H1 (cell line): Measurements from ENCODE around the gene SRP9. TPM values are rescaled to one million over a fixed set of nuclear protein-coding genes. Genes with fewer than 3 reads are reported as not detected.

ENCODE experiments used
- CTCF ChIA-PET: fragments of 300-600 bp; sonication (Branson Sonifier 250); formaldehyde crosslinking; loops from one replicate; lab custom pipeline; 2021; ENCODE audit not compliant: partially characterized antibody; lab: Charles Lee
- POLR2A ChIA-PET: fragments of 300-600 bp; sonication (Branson Sonifier 250); formaldehyde crosslinking; loops from one replicate; lab custom pipeline; 2021; ENCODE audit warnings: inconsistent platforms; ENCODE audit not compliant: partially characterized antibody; lab: Charles Lee
- DNase-seq, 2 experiments: peaks; one replicate each; pipeline versions ENCODE4 v3.0.0 to v3.0.0-alpha.2; 2010 to 2022; ENCODE audit warnings: low spot score in 2 of 2, low read depth in 1 of 2, mixed read lengths in 1 of 2
- FAIRE-seq: peaks from 2 replicates; lab custom pipeline; 2011; peaks lifted over from hg19 to GRCh38; lab: Jason Lieb, UNC
- H2AFZ ChIP-seq: 2 replicates; pipeline ENCODE4 v1.8.1; 2012; ENCODE audit warnings: low read length, inconsistent platforms
- H2AK5ac ChIP-seq: 2 replicates; pipeline ENCODE4 v1.6.1; 2013; ENCODE audit warnings: low read depth, low read length
- H2BK120ac ChIP-seq: replicated peaks from 2 replicates; pipeline ENCODE3; 2013; ENCODE audit warnings: low read depth, low read length, inconsistent platforms
- H2BK12ac ChIP-seq: 2 replicates; pipeline ENCODE4 v1.6.1; 2013; ENCODE audit warnings: low read depth, low read length
- H2BK15ac ChIP-seq: 2 replicates; pipeline ENCODE4 v1.6.1; 2013; ENCODE audit warnings: low read length
- H2BK20ac ChIP-seq: 2 replicates; pipeline ENCODE4 v1.6.1; 2013; ENCODE audit warnings: low read length
- H2BK5ac ChIP-seq: 2 replicates; pipeline ENCODE4 v1.6.1; 2013; ENCODE audit warnings: low read depth, low read length
- H3K14ac ChIP-seq: 2 replicates; pipeline ENCODE4 v1.6.1; 2013; ENCODE audit warnings: inconsistent platforms; ENCODE audit not compliant: insufficient read length
- H3K18ac ChIP-seq: 2 replicates; pipeline ENCODE4 v1.6.1; 2013; ENCODE audit warnings: low read length; ENCODE audit errors: extremely low read depth
- H3K23ac ChIP-seq: 2 replicates; pipeline ENCODE4 v1.6.1; 2013; ENCODE audit warnings: inconsistent platforms; ENCODE audit not compliant: insufficient read length
- H3K23me2 ChIP-seq: 2 replicates; pipeline ENCODE4 v1.6.1; 2013; ENCODE audit warnings: low read depth, low read length
- H3K27ac ChIP-seq: 2 replicates; pipeline ENCODE4 v1.6.1; 2011; ENCODE audit warnings: low read depth, low read length, inconsistent platforms
- H3K27me3 ChIP-seq, 4 experiments: replicated peaks in 1 of 4; 1 replicate in 1 of 4; 2 replicates in 3 of 4; pipeline versions ENCODE4 v1.6.1 to v1.8.1; 2011 to 2013; ENCODE audit warnings: low read length in 3 of 4, mild to moderate bottlenecking in 3 of 4, inconsistent platforms in 2 of 4, mixed read lengths in 2 of 4, moderate library complexity in 1 of 4; ENCODE audit not compliant: control insufficient read depth in 3 of 4, insufficient read depth in 3 of 4; ENCODE audit errors: extremely low read depth in 1 of 4
- H3K36me3 ChIP-seq, 4 experiments: 2 replicates each; pipeline versions ENCODE4 v1.6.1 to v1.8.1; 2011 to 2013; ENCODE audit warnings: mild to moderate bottlenecking in 4 of 4, low read length in 3 of 4, moderate library complexity in 2 of 4, control low read depth in 1 of 4, inconsistent platforms in 1 of 4; ENCODE audit not compliant: insufficient read depth in 4 of 4, control insufficient read depth in 2 of 4
- H3K4ac ChIP-seq: replicated peaks from 2 replicates; pipeline ENCODE3; 2013; ENCODE audit warnings: low read length, low read depth, mixed read lengths, inconsistent platforms; ENCODE audit not compliant: insufficient read length
- H3K4me1 ChIP-seq, 4 experiments: replicated peaks in 1 of 4; 1 replicate in 1 of 4; 2 replicates in 3 of 4; pipeline versions ENCODE4 v1.6.1 to v1.8.1; 2011 to 2013; ENCODE audit warnings: low read length in 3 of 4, inconsistent platforms in 2 of 4, mixed read lengths in 1 of 4; ENCODE audit not compliant: insufficient read depth in 4 of 4, control insufficient read depth in 3 of 4
- H3K4me2 ChIP-seq, 2 experiments: 2 replicates each; pipeline versions ENCODE4 v1.6.1 to v1.8.1; 2011 to 2013; ENCODE audit warnings: low read depth in 2 of 2, low read length in 2 of 2, control low read depth in 1 of 2, inconsistent platforms in 1 of 2, mild to moderate bottlenecking in 1 of 2; ENCODE audit not compliant: insufficient read depth in 1 of 2
- H3K4me3 ChIP-seq, 4 experiments: fragments of 200-600, 300-600 bp in 1 of 4; sonication (generic), shearing (Covaris generic), sonication (Bioruptor Twin) in 1 of 4; 2 replicates each; pipeline versions ENCODE4 v1.5.1 to v1.8.1; 2011 to 2016; ENCODE audit warnings: low read length in 4 of 4, low read depth in 3 of 4, control low read depth in 2 of 4, inconsistent platforms in 2 of 4, mild to moderate bottlenecking in 2 of 4, mixed read lengths in 1 of 4, moderate library complexity in 1 of 4; ENCODE audit not compliant: insufficient read depth in 2 of 4; ENCODE audit errors: extremely low read depth in 1 of 4
- H3K56ac ChIP-seq: replicated peaks from 2 replicates; pipeline ENCODE3; 2013; ENCODE audit warnings: low read depth, mild to moderate bottlenecking, mixed read lengths, low read length, inconsistent platforms; ENCODE audit not compliant: insufficient read length
- H3K79me1 ChIP-seq: 2 replicates; pipeline ENCODE4 v1.6.1; 2013; ENCODE audit warnings: low read depth, low read length, control low read depth
- H3K79me2 ChIP-seq, 2 experiments: 2 replicates each; pipeline versions ENCODE4 v1.6.1 to v1.8.1; 2012 to 2013; ENCODE audit warnings: low read length in 2 of 2, mild to moderate bottlenecking in 2 of 2, inconsistent platforms in 1 of 2; ENCODE audit not compliant: insufficient read depth in 2 of 2, control insufficient read depth in 1 of 2
- H3K9ac ChIP-seq, 4 experiments: replicated peaks in 1 of 4; 1 replicate in 1 of 4; 2 replicates in 3 of 4; pipeline versions ENCODE4 v1.6.1 to v1.8.1; 2011 to 2013; ENCODE audit warnings: low read depth in 3 of 4, low read length in 3 of 4, control low read depth in 2 of 4, mild to moderate bottlenecking in 2 of 4, moderate library complexity in 2 of 4, inconsistent platforms in 1 of 4; ENCODE audit errors: extremely low read depth in 1 of 4
- H3K9me3 ChIP-seq, 2 experiments: 2 replicates each; pipeline versions ENCODE4 v1.6.1 to v1.8.1; 2012 to 2013; ENCODE audit warnings: mild to moderate bottlenecking in 2 of 2, moderate library complexity in 2 of 2, control low read depth in 1 of 2, inconsistent platforms in 1 of 2, low read depth in 1 of 2, low read length in 1 of 2, mixed read lengths in 1 of 2; ENCODE audit not compliant: insufficient read depth in 2 of 2
- H4K20me1 ChIP-seq, 2 experiments: replicated peaks in 1 of 2; 2 replicates each; pipeline versions ENCODE3 to v1.8.1; 2011 to 2013; ENCODE audit warnings: inconsistent platforms in 2 of 2, low read length in 2 of 2, mild to moderate bottlenecking in 1 of 2; ENCODE audit not compliant: insufficient read depth in 2 of 2, control insufficient read depth in 1 of 2
- H4K5ac ChIP-seq: 2 replicates; pipeline ENCODE4 v1.6.1; 2013; ENCODE audit warnings: low read length, low read depth, mixed read lengths, inconsistent platforms; ENCODE audit not compliant: insufficient read length
- H4K8ac ChIP-seq: 2 replicates; pipeline ENCODE4 v1.8.0; 2013; ENCODE audit warnings: mild to moderate bottlenecking, moderate library complexity, low read length, inconsistent platforms; ENCODE audit not compliant: insufficient read depth; ENCODE audit errors: extremely low read depth
- H4K91ac ChIP-seq: replicated peaks from 2 replicates; pipeline ENCODE3; 2013; ENCODE audit warnings: low read length, mixed read lengths, inconsistent platforms; ENCODE audit not compliant: insufficient read length
- BRCA1 ChIP-seq: IDR thresholded peaks from 2 replicates; pipeline ENCODE4 v1.6.1; 2012; ENCODE audit warnings: low read depth, low read length, improper control_type of control experiment
- CREB1 ChIP-seq: IDR thresholded peaks from 2 replicates; pipeline ENCODE4 v1.6.1; 2012; ENCODE audit warnings: inconsistent platforms
- NANOG ChIP-seq: IDR thresholded peaks from 2 replicates; pipeline ENCODE4 v1.6.1; 2011; ENCODE audit warnings: low read length, low read depth, mild to moderate bottlenecking, inconsistent platforms; ENCODE audit not compliant: insufficient read depth, poor library complexity, severe bottlenecking
- PHF8 ChIP-seq: fragments of 200-600 bp; sonication (generic); conservative IDR thresholded peaks from 2 replicates; pipeline ENCODE4 v1.7.1; 2012; ENCODE audit warnings: low read depth, mild to moderate bottlenecking, inconsistent platforms, low read length, moderate library complexity
- SRF ChIP-seq: IDR thresholded peaks from 2 replicates; pipeline ENCODE4 v1.6.1; 2011; ENCODE audit warnings: mild to moderate bottlenecking, low read depth, low read length, moderate library complexity
- WGBS, 2 experiments: shearing (Covaris generic) in 1 of 2; methylation state at CpG; one replicate each; pipeline versions ENCODE4 v1.1.6 to v1.1.7; 2013 to 2015; ENCODE audit warnings: low lambda C conversion rate in 2 of 2, mixed read lengths in 2 of 2, inconsistent platforms in 1 of 2, low coverage in 1 of 2, missing lambda C conversion rate in 1 of 2; ENCODE audit not compliant: insufficient replicate concordance in 2 of 2, insufficient coverage in 1 of 2, insufficient read length in 1 of 2; ENCODE audit errors: extremely low coverage in 1 of 2, missing lambda C conversion rate in 1 of 2; 5-methylcytosine and 5-hydroxymethylcytosine counted together
- polyA plus RNA-seq, 7 experiments: library from polyadenylated mRNA; depleted of rRNA in 3 of 7; stranded (reverse) in 5 of 7; unstranded in 2 of 7; fragments of >200 nt in 5 of 7; fragments of 200-250 nt in 2 of 7; gene quantifications; 1 replicate in 5 of 7; 2 replicates in 1 of 7; 4 replicates in 1 of 7; pipeline versions ENCODE4 v1.2.1 to v1.2.3, GENCODE V29; 2011 to 2013; ENCODE audit warnings: missing spikeins in 2 of 7, mixed read lengths in 2 of 7
- total RNA-seq: library from RNA; stranded (reverse); fragmentation: NEBNext Ultra II Directional; extraction: Animal tissue kit (Norgen Biotek cat#: 25700); gene quantifications from 2 replicates; pipeline ENCODE4 v1.2.1, GENCODE V29; 2021

SRP9 gene
- total and polyA plus RNA-seq, 2 of the 8 experiments (the other 6 are each of a cell fraction or from before 2014, with no cell fraction given): 446 to 572 TPM

DNA sequence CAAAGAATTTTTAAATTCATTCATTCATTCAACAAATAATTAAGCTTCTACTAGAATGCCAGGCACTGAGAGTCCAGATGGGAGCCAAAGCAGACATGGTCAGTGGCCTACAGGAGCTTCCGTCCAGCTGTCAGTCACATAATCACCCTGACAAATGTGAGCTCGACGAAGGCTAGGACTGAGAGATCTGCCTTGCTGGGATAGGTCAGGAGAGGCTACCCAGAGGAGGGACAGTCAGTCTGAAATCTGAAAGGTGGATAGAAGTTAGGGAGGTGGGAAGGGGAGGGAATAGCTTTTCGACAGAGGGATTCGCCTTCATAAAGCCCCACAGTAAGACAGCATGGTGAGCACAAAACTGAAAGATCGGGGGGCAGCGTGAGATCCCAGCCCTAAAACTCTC lies 40.6 kb downstream of the SRP9 start:
- CTCF ChIA-PET: interaction anchor here (0.8 to 2.0 kb wide), 8 partner anchors 8 to 343 kb away, joined by 3 to 6 read pairs (median 4); partner anchors contain the start of genes EPHX1 and SRP9
- Histone ChIP-seq H3K18ac (no peak overlapping the region), H3K56ac (no peak overlapping the region), H4K91ac (peak overlapping the region; percentile 36), H3K27me3 (no peaks in the 10 kb centered on the region), H2BK5ac (no peak overlapping the region; the same call in 1 of the 2 replicates), H2BK20ac (no peak overlapping the region), H3K27ac (no peak overlapping the region), H4K5ac (no peak overlapping the region), H3K9me3 (no peaks in the 10 kb centered on the region), H4K20me1 (peaks cover 0 to 2% of the 10 kb centered on the region in 2 experiments), H3K4me3 (no peak overlapping the region), H3K4me1 (peaks cover 11 to 33% (median 23%) of the 10 kb centered on the region in 4 experiments), H3K23ac (no peak overlapping the region), H3K36me3 (no peaks in the 10 kb centered on the region; a peak in 1 of 8 replicates), H3K14ac (no peak overlapping the region), H3K4ac (no peak overlapping the region), H3K9ac (peak overlapping the region in 1 of 4 experiments; percentile 41; a peak in 1 of 7 replicates), H3K4me2 (peak overlapping the region in 1 of 2 experiments; percentile 44; a peak in 2 of 4 replicates), H2BK120ac (no peak overlapping the region), H2BK15ac (no peak overlapping the region), H3K23me2 (no peaks in the 10 kb centered on the region), H2AK5ac (no peak overlapping the region; the same call in 1 of the 2 replicates), H3K79me2 (peaks cover 0 to 18% of the 10 kb centered on the region in 2 experiments; a peak in 1 of 4 replicates), H2AFZ (no peak overlapping the region), H4K8ac (no peak overlapping the region), H3K79me1 (peaks cover 8% of the 10 kb centered on the region), H2BK12ac (peak overlapping the region; percentile 52)
- DNase-seq (no peak), FAIRE-seq (no peak)
- TF ChIP-seq NANOG (no peak), BRCA1 (no peak), CREB1 (no peak), PHF8 (no peak), SRF (no peak)
- 73% methylated on average over 7 of the region's 7 CpGs; no CpG with 5 or more reads in 1 of the 2 experiments for WGBS, 2 experiments
- POLR2A ChIA-PET: interaction anchor here (0.5 to 13.3 kb wide), 11 partner anchors 8 to 1121 kb away, joined by 3 to 166 read pairs (median 3); partner anchors contain the start of genes EPHX1 and SRP9
